Measurements from ENCODE around the gene USPL1.
A peak's percentile ranks its signal among the peaks of the same experiment; 100 is the strongest.
"Not testable (repeated sequence)": the region's sequence is repeated elsewhere in the genome, so short reads cannot be mapped to it uniquely, and the experiment has no call there.

USPL1 gene

DNA sequence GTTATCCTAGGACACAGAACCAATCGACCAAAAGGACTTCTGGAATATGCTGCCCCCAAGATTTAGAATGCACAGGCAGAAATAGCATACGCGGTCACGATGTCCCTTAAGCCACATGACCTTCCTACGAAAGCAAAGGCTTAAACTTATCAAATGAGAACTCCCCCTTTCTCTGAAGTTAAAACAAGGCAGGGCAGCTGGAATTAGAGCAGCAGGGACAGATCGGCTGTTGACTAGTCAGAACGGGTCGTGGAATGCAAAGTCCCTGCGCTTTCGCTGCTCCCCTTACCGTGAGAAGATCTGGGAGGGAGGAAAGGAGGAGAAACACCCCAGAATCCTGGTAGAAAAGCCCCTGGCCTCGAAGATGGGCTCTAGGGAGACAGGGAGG is 799 bp upstream of the USPL1 start:
- DNase-seq, result no peak

DNA sequence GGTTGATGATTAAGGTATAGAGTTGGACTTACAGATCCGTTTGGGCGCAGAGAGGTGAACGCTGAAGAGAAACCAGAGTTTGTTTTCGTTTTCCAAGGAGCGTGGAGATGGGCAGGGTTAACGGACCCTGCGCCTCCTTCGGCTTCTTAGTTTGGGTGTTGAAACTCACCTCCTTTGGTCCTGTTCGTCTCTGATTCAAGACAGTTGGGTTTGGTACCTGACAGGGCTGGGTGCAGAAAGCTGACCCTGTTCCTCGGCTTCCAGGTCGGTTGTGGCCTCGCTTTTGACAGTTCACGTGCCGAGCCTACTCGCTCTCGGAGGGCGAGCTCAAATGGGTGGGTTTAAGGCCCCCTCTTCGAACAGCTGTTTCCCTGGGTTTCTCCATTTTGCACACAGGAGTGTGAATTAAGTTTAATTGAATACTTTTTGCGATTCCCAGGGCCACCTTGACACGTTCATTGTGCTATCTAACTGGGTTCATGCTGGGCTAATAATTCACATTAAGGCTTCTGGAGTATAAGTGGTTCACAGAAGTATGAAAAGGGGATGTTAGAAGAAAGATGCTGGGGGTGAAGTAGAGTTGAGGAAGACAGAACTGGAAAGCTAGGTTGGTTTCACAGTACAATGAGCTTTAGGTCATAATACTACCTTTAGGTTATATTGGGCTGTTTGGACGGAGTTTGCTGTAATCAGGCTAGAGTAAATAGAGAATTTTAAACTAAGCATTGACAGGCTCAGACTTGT is 638 bp downstream of the USPL1 start:
- no peak for DNase-seq

GRCh38 chr13:30618930-30619279 is 1.2 kb downstream of the USPL1 start:
- DNase-seq, result no peak

GRCh38 chr13:30619731-30620130 is 2.0 kb downstream of the USPL1 start:
- no peak for DNase-seq

- no peak for DNase-seq
Measured at GRCh38 chr13:30620941-30621340, 3.2 kb downstream of the USPL1 start.

DNA sequence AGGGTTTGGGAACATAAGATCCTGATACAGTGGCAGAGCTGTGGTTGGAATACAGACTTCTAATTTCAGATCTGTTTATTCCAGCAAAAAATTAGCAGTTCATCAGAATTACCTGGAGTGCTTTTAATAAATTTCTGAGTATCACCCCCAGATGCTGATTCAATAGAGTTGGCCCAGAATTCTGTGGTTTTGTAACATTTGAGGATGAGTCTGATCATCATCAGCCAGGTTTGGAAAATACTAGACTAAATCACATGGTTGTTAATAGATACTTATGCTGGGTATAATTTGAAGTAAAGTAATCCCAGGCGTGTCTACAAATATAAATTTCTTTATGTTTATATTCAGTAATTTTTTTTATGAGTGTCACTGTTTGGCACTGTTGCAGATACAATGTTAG is 4.8 kb downstream of the USPL1 start:
- DNase-seq, result no peak

DNA sequence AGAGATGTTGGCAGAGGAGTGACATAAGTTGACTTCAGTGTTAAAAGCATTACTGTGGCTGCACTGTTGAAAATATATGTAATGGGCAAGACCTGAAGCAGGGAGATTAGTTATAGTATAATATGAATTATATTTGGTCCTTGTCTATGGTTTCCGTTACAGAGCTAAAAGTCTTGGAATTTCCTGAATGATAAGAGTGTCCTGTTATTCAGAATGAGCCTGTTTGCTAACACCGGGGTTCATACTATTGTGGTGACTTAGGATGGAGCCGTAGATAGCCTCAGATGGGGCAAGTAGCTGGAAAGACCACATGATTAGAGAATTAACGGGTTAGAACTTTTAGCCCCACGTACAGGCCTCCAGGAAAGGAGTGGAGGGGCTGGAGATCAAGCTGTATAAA is 5.7 kb downstream of the USPL1 start:
- DNase-seq, result no peak

DNA sequence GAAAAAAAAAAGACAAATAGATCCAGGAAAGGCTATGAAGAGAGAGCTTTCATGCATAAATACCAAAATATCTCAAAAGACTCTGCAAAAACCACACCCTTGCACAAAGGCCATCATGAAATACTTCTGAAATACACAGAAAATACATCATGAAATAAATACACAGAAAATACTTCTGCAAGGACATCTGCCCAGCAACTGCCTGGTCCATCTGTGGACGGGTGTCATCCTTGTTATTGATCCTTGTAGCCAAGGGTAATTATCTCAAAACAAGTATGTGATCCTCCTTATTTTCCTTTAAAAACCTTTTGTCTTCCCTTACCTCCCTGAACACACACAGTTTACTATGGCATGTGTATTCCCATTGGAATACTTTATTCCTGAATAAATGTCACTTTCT is 6.9 kb downstream of the USPL1 start:
- DNase-seq, result no peak

DNA sequence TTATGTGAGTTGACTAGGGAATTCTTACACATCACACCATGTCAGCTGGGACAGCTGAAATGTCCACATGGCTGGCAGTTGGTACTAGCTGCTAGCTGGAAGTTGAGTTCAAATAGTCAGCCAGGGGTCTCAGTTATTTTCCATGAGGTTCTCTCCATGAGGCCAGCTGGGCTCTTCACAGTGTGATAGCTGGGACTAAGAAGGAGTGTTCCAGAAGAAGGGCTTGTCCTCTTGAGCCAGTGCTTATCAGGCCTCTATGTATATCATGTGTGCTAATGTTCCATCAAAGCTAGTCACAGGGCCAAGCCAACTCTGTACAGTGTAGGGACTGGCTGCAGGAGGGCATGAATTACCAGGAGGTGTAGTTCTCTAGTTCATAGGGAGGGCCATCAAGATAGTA is 11.8 kb downstream of the USPL1 start:
- DNase-seq, result no peak

DNA sequence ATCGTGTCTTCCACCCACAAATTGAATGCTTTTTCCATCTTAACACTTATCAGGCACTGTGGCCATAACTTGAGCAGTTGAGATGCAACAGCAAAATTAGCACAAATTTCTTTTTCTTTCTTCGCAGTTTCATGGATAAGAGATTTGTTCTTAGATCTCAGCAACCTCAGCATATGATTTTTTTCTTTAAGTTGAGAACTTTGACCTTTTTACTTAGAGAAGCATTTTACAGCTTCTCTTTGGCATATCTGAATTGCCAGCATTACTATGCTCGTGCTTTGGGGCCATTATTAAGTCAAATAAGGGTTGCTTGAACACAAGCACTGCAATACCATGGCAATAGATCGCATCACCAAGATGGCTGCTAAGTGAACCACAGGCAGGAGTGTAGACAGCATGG is 16.1 kb downstream of the USPL1 start:
- no peak for DNase-seq

- DNase-seq, result no peak
Measured at GRCh38 chr13:30634838-30635237, 17.1 kb downstream of the USPL1 start.

DNA sequence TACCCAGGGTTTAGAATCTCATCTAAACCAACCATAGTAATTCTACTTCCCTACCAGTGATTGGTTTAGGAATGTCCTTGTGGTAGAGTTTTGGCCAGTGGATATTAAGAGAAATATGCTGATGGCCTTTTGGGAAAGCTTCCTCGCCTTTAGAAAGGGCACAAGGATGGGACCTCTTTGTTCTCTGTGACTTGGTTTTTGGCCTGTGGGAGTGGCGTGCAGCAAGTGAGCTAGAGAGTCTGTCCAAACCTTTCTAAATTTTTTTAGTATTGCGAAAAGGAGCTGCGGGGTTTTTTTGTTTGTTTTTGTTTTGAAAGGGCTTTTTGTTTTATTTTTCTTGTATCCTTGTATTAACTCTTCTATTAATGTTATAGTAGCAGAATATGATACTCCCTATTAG is 20.6 kb downstream of the USPL1 start:
- no peak for DNase-seq

DNA sequence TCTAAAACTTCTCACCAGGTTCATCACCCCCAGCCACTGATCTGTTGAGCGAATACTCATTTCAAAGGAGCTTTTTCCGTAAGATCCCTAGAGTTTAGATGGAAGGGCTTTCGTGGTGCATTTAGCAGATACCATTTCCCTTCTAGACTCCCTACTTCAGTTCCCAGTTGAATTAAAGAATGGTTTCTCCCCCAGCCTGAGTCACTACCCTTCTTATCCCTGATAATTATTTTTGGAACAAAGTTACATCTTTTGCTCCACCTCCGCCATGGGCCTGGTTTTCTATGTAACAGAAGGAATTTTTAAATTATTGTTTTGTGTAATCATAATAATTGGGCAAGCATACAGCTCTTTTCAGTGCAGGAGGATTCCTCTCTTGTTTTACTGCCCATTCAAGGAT is 22.0 kb downstream of the USPL1 start:
- no peak for DNase-seq

- DNase-seq, result not testable (repeated sequence)
Measured at GRCh38 chr13:30641173-30641572, 23.5 kb downstream of the USPL1 start.

DNA sequence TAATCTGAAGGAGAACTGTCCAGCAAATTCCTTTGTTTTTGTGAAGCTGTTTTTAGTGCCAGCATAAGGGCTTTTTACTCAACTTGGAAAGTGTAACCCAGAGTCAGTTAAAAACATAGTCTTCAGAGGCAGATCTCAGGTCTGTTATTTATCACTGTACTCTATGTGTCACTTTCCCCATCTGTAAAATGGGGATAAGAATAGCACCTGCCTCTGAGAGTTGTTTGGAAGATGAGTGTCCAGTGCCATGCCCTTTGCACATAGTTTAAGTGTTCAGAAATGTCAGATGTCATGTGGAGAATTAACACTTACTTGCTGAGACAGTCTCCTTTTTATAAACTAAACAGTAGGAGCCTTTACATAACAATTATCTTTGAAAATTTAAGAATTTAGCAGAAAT is 27.9 kb downstream of the USPL1 start:
- DNase-seq, result no peak

GRCh38 chr13:30647420-30647819 is 29.7 kb downstream of the USPL1 start:
- no peak for DNase-seq

DNA sequence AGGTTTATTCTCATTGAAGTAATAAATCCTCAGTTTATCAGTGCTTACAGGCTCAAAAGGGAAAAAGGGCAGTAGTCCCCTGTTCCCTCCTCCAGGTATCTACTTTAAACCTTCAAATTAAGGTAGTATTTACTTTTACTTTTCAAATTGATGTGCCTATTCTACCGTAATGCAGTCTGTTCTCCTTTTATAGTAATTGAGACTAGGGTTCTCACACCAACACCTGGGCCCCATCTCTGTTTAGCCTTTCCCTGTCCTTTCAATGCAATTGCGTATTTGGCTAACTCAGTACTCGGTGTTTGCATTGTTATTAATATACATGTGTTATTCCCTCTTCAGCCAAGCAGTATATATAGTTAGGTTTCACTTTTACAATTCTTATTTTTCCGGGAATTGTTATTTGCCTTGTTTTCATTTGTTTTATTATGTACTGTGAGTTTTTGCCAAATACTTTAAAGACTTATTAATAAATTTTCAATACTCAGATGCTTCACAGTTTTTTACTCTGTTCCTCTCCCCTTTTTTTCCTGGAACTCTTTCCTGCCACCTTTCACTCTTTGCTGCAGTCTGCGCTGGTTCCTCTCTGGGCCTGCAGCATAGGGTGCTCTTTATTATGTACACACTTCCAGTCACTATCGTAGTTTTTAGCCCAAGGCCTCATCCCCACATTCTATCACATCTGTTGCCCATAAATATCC is 30.3 kb downstream of the USPL1 start:
- no peak for DNase-seq

DNA sequence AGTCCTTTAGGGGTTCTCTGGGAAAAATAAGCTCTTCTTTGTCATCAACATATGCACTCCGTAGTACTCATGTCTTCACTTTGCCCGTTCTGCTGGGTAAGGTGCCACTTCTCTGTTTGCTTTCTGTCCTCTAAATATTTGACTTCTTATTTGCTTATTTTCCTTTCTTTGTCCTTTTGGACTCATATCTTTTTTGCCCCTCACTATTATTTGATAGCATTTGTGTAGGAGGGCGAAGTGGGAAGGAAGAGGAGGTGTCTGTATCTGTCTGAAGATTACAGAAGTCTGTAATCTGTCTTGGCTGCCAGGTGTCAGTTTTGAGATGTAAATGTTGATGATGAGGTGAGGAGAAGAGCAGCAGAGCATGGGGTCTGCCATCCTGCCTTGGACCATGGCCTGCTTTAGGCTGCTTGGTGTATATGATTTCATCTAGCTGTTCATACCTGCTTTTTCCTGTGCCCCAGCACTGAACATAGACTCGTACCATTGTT is 30.8 kb downstream of the USPL1 start:
- no peak for DNase-seq

GRCh38 chr13:30651648-30652047 is 33.9 kb downstream of the USPL1 start:
- not testable (repeated sequence) for DNase-seq

DNA sequence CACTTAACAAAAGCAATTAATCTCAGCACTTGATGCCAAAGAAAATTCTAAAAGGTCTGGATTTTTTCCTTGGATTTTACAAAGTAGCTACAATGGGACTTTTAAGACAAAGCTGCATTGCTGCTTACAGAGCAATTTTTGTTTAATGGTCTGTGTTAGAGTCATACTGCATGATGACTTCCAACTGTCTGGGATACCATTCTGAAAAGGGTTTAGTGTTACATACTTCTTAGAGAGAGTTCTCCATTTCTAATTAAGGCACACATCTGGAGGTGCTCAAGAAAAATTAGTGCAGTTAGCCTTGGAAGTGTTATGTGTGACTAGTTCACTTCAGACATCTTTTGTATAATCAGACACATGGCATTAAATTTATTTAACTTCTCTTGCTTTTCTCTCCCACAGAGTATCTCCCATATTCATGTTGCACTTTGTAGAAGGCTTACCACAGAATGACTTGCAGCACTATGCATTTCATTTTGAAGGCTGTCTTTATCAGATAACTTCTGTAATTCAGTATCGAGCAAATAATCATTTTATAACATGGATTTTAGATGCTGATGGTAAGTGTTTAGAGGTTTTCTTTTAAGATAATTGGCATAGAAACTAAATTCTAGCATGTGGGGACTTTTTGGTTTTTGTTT is 35.1 kb downstream of the USPL1 start:
- no peak for DNase-seq

DNA sequence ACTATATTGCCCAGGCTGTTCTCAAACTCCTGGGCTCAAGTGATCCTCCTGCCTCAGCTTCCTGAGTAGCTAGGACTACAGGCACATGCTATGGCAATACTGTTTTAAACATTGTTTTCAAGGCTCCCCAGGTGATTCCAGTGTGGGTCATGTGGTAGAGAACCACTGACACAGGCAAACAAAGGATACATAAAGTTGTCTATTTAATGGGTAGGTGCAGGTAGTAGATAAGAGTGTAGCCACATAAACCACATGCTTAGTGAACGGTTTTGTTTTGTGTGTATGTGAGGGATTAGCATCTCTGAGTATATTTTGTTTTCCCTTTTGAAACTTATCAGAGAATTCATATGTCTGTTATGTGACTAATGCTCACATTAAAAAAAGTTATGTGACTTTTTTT is 36.7 kb downstream of the USPL1 start:
- DNase-seq, result peak in 1 of 2 experiments; percentile 20

- no peak for DNase-seq
Measured at GRCh38 chr13:30656178-30656577, 38.5 kb downstream of the USPL1 start.

DNA sequence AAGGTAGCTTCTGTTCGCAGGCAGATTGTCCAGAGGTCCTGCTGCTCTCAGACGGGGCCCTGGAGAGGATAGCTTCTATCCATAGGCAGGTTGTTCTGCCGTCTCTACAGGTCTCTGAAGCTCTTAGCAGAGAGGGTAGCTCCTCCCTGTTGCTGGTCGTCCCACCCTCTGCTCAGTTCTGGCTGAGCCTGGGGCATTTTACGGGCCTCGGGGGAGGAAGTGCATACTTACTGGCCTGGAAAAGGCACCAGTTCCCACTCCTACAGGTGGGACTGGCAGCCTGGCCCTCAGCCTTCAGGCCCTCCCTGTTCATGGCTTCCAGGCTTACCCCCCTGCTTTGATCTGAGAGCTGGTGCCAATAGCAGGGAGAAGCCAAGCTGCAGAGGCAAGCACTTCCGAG is 42.3 kb downstream of the USPL1 start:
- DNase-seq, result no peak

GRCh38 chr13:30660796-30661195 is 43.1 kb downstream of the USPL1 start:
- no peak for DNase-seq
